K562 (cell line): Measurements from ENCODE around the gene GPR152. TPM values are rescaled to one million over a fixed set of nuclear protein-coding genes. Genes with fewer than 3 reads are reported as not detected.
A peak's percentile ranks its signal among the peaks of the same experiment; 100 is the strongest.

Experiments
- BMI1 ChIP-seq: fragments of 150-350 bp; IDR thresholded peaks from 2 replicates; pipeline ENCODE4 v1.6.1; 2014; ENCODE audit warnings: low read length
- ESRRA ChIP-seq: fragments of 450-650 bp; IDR thresholded peaks from 2 replicates; pipeline ENCODE4 v1.6.1; 2014; ENCODE audit warnings: low read depth, mild to moderate bottlenecking, moderate library complexity, borderline replicate concordance
- FOXK1 ChIP-seq: sonication (generic); formaldehyde crosslinking; IDR thresholded peaks from 2 replicates; pipeline ENCODE4 v1.8.0; 2022; ENCODE audit warnings: missing genetic modification reagents, mild to moderate bottlenecking, borderline replicate concordance
- KDM2B ChIP-seq: fragments of 250-450 bp; sonication (Bioruptor Pico); IDR thresholded peaks from 2 replicates; pipeline ENCODE4 v1.8.0; 2021; ENCODE audit warnings: mild to moderate bottlenecking, moderate library complexity
- NBN ChIP-seq: fragments of 450-650 bp; IDR thresholded peaks from 2 replicates; pipeline ENCODE4 v1.6.1; 2016; ENCODE audit warnings: low read depth, mild to moderate bottlenecking
- NONO ChIP-seq, 2 experiments: fragments of 200-400 bp in 1 of 2; fragments of 450-650 bp in 1 of 2; formaldehyde crosslinking in 1 of 2; IDR thresholded peaks; 2 replicates each; pipeline ENCODE4 v1.6.1; 2017; ENCODE audit warnings: low read depth in 2 of 2, mild to moderate bottlenecking in 2 of 2, moderate library complexity in 2 of 2, low read length in 1 of 2
- RB1 ChIP-seq: fragments of 450-650 bp; IDR thresholded peaks from 2 replicates; pipeline ENCODE4 v1.6.1; 2017; ENCODE audit warnings: low read depth, mild to moderate bottlenecking
- SIN3B ChIP-seq: fragments of 450-650 bp; IDR thresholded peaks from 2 replicates; pipeline ENCODE4 v1.6.1; 2017; ENCODE audit warnings: low read depth, mild to moderate bottlenecking, moderate library complexity
- SRF ChIP-seq, 2 experiments: fragments of 250-450, 450-650 bp in 1 of 2; sonication (Bioruptor Pico) in 1 of 2; sonication (generic) in 1 of 2; formaldehyde crosslinking; IDR thresholded peaks; 2 replicates each; pipeline versions ENCODE4 v1.5.0 to v1.5.1; 2020 to 2022; ENCODE audit warnings: mild to moderate bottlenecking in 1 of 2, missing genetic modification reagents in 1 of 2
- SRSF3 ChIP-seq: fragments of 200-400 bp; formaldehyde crosslinking; IDR thresholded peaks from 2 replicates; pipeline ENCODE4 v1.6.1; 2016; ENCODE audit warnings: mild to moderate bottlenecking, low read length, moderate library complexity; ENCODE audit not compliant: insufficient read depth
- TAF15 ChIP-seq: fragments of 200-400 bp; formaldehyde crosslinking; IDR thresholded peaks from 2 replicates; pipeline ENCODE4 v1.6.1; 2017; ENCODE audit warnings: mild to moderate bottlenecking, low read depth, low read length, moderate library complexity
- TCF7 ChIP-seq: sonication (generic); IDR thresholded peaks from 2 replicates; pipeline ENCODE4 v1.6.1; 2016; ENCODE audit warnings: antibody characterized with exemption, borderline replicate concordance
- ZNF77 ChIP-seq: fragments of 250-450 bp; sonication (Bioruptor Pico); IDR thresholded peaks from 2 replicates; pipeline ENCODE4 v1.5.0; 2020
- polyA plus RNA-seq, 8 experiments: library from polyadenylated mRNA; depleted of rRNA in 4 of 8; stranded (reverse) in 5 of 8; unstranded in 3 of 8; fragments of >200 nt; fragmentation: Nextera tagmentation in 2 of 8; fragmentation: Illumina TruSeq in 1 of 8; extraction: Ambion mirVana in 2 of 8; extraction: Trizol in 1 of 8; gene quantifications; 2 replicates each; pipeline versions ENCODE4 v1.2.1 to v1.2.3, GENCODE V29; 2011 to 2014; ENCODE audit warnings: inconsistent platforms in 1 of 8, missing spikeins in 1 of 8
- total RNA-seq, 7 experiments: library from RNA; depleted of rRNA in 6 of 7; stranded (reverse); fragments of >200 nt in 6 of 7; fragmentation: Illumina TruSeq in 2 of 7; extraction: Trizol in 2 of 7; gene quantifications; 2 replicates each; pipeline versions ENCODE4 v1.2.1 to v1.2.3, GENCODE V29; 2011 to 2021; ENCODE audit warnings: low replicate concordance in 1 of 7
- TF ChIP-seq, protein P1 (sequence below): fragments of 450-650 bp; IDR thresholded peaks from 2 replicates; pipeline ENCODE4 v1.6.1; 2016
- TF ChIP-seq, protein P2 (sequence below): sonication (generic); formaldehyde crosslinking; IDR thresholded peaks from 2 replicates; pipeline ENCODE4 v1.8.0; 2022; ENCODE audit warnings: missing genetic modification reagents, mild to moderate bottlenecking, moderate library complexity, borderline replicate concordance
- TF ChIP-seq, protein P3 (sequence below): fragments of 250-450 bp; sonication (Bioruptor Pico); IDR thresholded peaks from 2 replicates; pipeline ENCODE4 v1.4.0; 2020; ENCODE audit warnings: borderline replicate concordance
- TF ChIP-seq, protein P4 (sequence below): sonication (generic); formaldehyde crosslinking; IDR thresholded peaks from 2 replicates; pipeline ENCODE4 v1.8.0; 2022; ENCODE audit warnings: mild to moderate bottlenecking, missing genetic modification reagents
- TF ChIP-seq, protein P5 (sequence below): sonication (generic); formaldehyde crosslinking; IDR thresholded peaks from 2 replicates; pipeline ENCODE4 v1.8.0; 2022; ENCODE audit warnings: missing genetic modification reagents, mild to moderate bottlenecking, borderline replicate concordance
- TF ChIP-seq, protein P6 (sequence below): fragments of 250-450 bp; sonication (Bioruptor Pico); IDR thresholded peaks from 2 replicates; pipeline ENCODE4 v1.8.0; 2022; ENCODE audit warnings: moderate library complexity, mild to moderate bottlenecking, inconsistent platforms

The GPR152 gene
- total and polyA plus RNA-seq, 9 of the 15 experiments (the other 6 are each of a cell fraction or from before 2014, with no cell fraction given), result not detected

DNA sequence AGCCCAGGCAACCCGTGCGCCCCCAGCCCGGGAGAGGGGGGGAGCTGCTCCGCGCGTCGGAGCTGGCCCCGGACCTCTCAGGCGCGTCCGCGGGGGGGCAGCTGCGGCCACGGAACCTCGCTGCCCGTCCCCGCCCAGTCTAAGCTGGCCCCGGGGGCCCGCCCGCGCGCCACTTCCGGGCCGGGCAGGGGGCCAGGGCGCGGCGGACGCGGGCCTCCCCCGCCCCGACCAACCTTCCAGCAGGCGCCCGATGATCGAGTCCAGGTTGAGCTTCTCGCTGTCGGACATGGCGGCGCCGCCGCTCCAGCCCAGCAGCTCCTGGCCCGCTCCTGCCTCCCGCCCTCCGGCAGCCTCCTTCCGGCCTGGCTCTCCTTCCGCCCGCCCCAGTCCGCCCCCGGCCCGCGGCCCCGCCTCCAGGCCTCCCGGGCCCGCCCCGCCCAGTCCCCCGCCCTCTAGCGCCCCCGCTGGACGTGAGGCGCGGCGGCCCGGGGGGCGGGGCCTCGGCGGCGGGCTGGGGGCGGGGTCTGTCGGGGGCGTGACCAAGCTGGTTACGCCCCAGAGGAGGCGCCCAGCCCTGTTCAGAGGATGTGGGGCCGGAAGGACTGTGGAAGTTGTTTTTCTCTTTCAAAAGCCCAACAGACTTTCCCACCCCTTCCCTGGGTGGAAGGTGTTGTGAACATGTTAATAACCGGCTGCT lies 50.9 kb downstream of the GPR152 start, which contains the start of gene PPP1CA (continued):
- no peak for TF ChIP-seq TAF15
- TF ChIP-seq NONO (IDR thresholded peaks at IDR 0.05; ENCODE audit: low read depth in 2 of 2, low read length in 1 of 2), result peak in 1 of 2 experiments; percentile 86; a peak in 3 of 4 replicates
- TF ChIP-seq FOXK1 (CRISPR knock-in tag), result no peak
- no peak for TF ChIP-seq NBN
- TF ChIP-seq, protein P1, sequence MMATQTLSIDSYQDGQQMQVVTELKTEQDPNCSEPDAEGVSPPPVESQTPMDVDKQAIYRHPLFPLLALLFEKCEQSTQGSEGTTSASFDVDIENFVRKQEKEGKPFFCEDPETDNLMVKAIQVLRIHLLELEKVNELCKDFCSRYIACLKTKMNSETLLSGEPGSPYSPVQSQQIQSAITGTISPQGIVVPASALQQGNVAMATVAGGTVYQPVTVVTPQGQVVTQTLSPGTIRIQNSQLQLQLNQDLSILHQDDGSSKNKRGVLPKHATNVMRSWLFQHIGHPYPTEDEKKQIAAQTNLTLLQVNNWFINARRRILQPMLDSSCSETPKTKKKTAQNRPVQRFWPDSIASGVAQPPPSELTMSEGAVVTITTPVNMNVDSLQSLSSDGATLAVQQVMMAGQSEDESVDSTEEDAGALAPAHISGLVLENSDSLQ, result no peak
- TF ChIP-seq SRSF3, result no peak
- peak; percentile 97 for TF ChIP-seq RB1
- TF ChIP-seq BMI1, result no peak
- TF ChIP-seq, protein P2, sequence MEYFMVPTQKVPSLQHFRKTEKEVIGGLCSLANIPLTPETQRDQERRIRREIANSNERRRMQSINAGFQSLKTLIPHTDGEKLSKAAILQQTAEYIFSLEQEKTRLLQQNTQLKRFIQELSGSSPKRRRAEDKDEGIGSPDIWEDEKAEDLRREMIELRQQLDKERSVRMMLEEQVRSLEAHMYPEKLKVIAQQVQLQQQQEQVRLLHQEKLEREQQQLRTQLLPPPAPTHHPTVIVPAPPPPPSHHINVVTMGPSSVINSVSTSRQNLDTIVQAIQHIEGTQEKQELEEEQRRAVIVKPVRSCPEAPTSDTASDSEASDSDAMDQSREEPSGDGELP (CRISPR knock-in tag), result no peak; the same call in 1 of the 2 replicates
- TF ChIP-seq, protein P3, sequence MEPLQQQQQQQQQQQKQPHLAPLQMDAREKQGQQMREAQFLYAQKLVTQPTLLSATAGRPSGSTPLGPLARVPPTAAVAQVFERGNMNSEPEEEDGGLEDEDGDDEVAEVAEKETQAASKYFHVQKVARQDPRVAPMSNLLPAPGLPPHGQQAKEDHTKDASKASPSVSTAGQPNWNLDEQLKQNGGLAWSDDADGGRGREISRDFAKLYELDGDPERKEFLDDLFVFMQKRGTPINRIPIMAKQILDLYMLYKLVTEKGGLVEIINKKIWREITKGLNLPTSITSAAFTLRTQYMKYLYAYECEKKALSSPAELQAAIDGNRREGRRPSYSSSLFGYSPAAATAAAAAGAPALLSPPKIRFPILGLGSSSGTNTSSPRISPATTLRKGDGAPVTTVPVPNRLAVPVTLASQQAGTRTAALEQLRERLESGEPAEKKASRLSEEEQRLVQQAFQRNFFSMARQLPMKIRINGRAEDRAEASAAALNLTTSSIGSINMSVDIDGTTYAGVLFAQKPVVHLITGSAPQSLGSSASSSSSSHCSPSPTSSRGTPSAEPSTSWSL (CRISPR knock-in tag), result no peak
- TF ChIP-seq, protein P4, sequence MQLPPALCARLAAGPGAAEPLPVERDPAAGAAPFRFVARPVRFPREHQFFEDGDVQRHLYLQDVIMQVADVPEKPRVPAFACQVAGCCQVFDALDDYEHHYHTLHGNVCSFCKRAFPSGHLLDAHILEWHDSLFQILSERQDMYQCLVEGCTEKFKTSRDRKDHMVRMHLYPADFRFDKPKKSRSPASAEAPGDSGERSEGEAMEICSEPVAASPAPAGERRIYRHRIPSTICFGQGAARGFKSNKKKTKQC (CRISPR knock-in tag), result 0 out of 2 replicates have a peak, but pooled peaks have one; percentile 17
- no peak for TF ChIP-seq SRF (CRISPR knock-in tag; IDR thresholded peaks at IDR 0.05)
- peak; percentile 56; the same call in 1 of the 2 replicates for TF ChIP-seq ESRRA
- TF ChIP-seq TCF7, result no peak
- TF ChIP-seq ZNF77 (CRISPR knock-in tag), result no peak
- TF ChIP-seq, protein P5, sequence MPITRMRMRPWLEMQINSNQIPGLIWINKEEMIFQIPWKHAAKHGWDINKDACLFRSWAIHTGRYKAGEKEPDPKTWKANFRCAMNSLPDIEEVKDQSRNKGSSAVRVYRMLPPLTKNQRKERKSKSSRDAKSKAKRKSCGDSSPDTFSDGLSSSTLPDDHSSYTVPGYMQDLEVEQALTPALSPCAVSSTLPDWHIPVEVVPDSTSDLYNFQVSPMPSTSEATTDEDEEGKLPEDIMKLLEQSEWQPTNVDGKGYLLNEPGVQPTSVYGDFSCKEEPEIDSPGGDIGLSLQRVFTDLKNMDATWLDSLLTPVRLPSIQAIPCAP (CRISPR knock-in tag), result no peak
- peak; percentile 71 for TF ChIP-seq SIN3B
- TF ChIP-seq KDM2B (CRISPR knock-in tag), result no peak
- TF ChIP-seq, protein P6, sequence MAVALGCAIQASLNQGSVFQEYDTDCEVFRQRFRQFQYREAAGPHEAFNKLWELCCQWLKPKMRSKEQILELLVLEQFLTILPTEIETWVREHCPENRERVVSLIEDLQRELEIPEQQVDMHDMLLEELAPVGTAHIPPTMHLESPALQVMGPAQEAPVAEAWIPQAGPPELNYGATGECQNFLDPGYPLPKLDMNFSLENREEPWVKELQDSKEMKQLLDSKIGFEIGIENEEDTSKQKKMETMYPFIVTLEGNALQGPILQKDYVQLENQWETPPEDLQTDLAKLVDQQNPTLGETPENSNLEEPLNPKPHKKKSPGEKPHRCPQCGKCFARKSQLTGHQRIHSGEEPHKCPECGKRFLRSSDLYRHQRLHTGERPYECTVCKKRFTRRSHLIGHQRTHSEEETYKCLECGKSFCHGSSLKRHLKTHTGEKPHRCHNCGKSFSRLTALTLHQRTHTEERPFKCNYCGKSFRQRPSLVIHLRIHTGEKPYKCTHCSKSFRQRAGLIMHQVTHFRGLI (CRISPR knock-in tag), result no peak
